ENCODE results near the gene GRID1.
"Not testable (repeated sequence)": the region's sequence is repeated elsewhere in the genome, so short reads cannot be mapped to it uniquely, and the experiment has no call there.

The GRID1 gene

GRCh38 chr10:86100581-86101061 is 266.0 kb downstream of the GRID1 start:
- no peaks in the 10 kb centered on the region for H3K9me3 ChIP-seq (ENCODE audit: insufficient read depth, low read length)
- H3K36me3 ChIP-seq (ENCODE audit: insufficient read depth, insufficient read length, low read length), result no peaks in the 10 kb centered on the region
- no peak overlapping the region for H3K4me3 ChIP-seq (ENCODE audit: insufficient read length, low read depth)
- DNase-seq (ENCODE audit: low read depth, low spot score), result no peak
- H3K27me3 ChIP-seq (ENCODE audit: insufficient read depth, insufficient read length), result no peaks in the 10 kb centered on the region
- TF ChIP-seq SUZ12 (IDR thresholded peaks at IDR 0.05; ENCODE audit: extremely low read depth, insufficient read depth, insufficient read length) (no peak), ZNF274 (IDR thresholded peaks at IDR 0.05; ENCODE audit: low read depth, low read length) (no peak), YY1 (IDR thresholded peaks at IDR 0.05; ENCODE audit: insufficient read depth, insufficient read length) (no peak)
- no peak overlapping the region for H3K9ac ChIP-seq (ENCODE audit: insufficient read length, low read depth)
- no peaks in the 10 kb centered on the region for H3K4me1 ChIP-seq (ENCODE audit: insufficient read depth, insufficient read length)

GRCh38 chr10:86099542-86100334 is 266.9 kb downstream of the GRID1 start:
- no peaks in the 10 kb centered on the region for H3K4me1 ChIP-seq (ENCODE audit: insufficient read depth, insufficient read length)
- no peak overlapping the region for H3K9ac ChIP-seq (ENCODE audit: insufficient read length, low read depth)
- TF ChIP-seq YY1 (IDR thresholded peaks at IDR 0.05; ENCODE audit: insufficient read depth, insufficient read length) (no peak), SUZ12 (IDR thresholded peaks at IDR 0.05; ENCODE audit: extremely low read depth, insufficient read depth, insufficient read length) (no peak), ZNF274 (IDR thresholded peaks at IDR 0.05; ENCODE audit: low read depth, low read length) (no peak)
- DNase-seq (ENCODE audit: low read depth, low spot score), result no peak
- H3K9me3 ChIP-seq (ENCODE audit: insufficient read depth, low read length), result no peaks in the 10 kb centered on the region
- no peak overlapping the region for H3K4me3 ChIP-seq (ENCODE audit: insufficient read length, low read depth)
- no peaks in the 10 kb centered on the region for H3K36me3 ChIP-seq (ENCODE audit: insufficient read depth, insufficient read length, low read length)
- H3K27me3 ChIP-seq (ENCODE audit: insufficient read depth, insufficient read length), result no peaks in the 10 kb centered on the region

- Histone ChIP-seq H3K4me3 (ENCODE audit: insufficient read length, low read depth) (no peak overlapping the region), H3K9me3 (ENCODE audit: insufficient read depth, low read length) (no peaks in the 10 kb centered on the region), H3K36me3 (ENCODE audit: insufficient read depth, insufficient read length, low read length) (no peaks in the 10 kb centered on the region), H3K9ac (ENCODE audit: insufficient read length, low read depth) (no peak overlapping the region), H3K27me3 (ENCODE audit: insufficient read depth, insufficient read length) (no peaks in the 10 kb centered on the region), H3K4me1 (ENCODE audit: insufficient read depth, insufficient read length) (no peaks in the 10 kb centered on the region)
- TF ChIP-seq SUZ12 (IDR thresholded peaks at IDR 0.05; ENCODE audit: extremely low read depth, insufficient read depth, insufficient read length), result no peak
- TF ChIP-seq YY1 (IDR thresholded peaks at IDR 0.05; ENCODE audit: insufficient read depth, insufficient read length), result no peak
- no peak for TF ChIP-seq ZNF274 (IDR thresholded peaks at IDR 0.05; ENCODE audit: low read depth, low read length)
- DNase-seq (ENCODE audit: low read depth, low spot score), result no peak
Measured at GRCh38 chr10:86098187-86098881, 268.3 kb downstream of the GRID1 start.

- not testable (repeated sequence) for H3K36me3 ChIP-seq (ENCODE audit: insufficient read depth, insufficient read length, low read length); H3K27me3 ChIP-seq (ENCODE audit: insufficient read depth, insufficient read length); H3K9me3 ChIP-seq (ENCODE audit: insufficient read depth, low read length); DNase-seq (ENCODE audit: low read depth, low spot score); H3K4me3 ChIP-seq (ENCODE audit: insufficient read length, low read depth); H3K9ac ChIP-seq (ENCODE audit: insufficient read length, low read depth); H3K4me1 ChIP-seq (ENCODE audit: insufficient read depth, insufficient read length)
Measured at GRCh38 chr10:86095061-86095460, 271.5 kb downstream of the GRID1 start.

- not testable (repeated sequence) for H3K4me3 ChIP-seq (ENCODE audit: insufficient read length, low read depth); H3K4me1 ChIP-seq (ENCODE audit: insufficient read depth, insufficient read length); H3K9me3 ChIP-seq (ENCODE audit: insufficient read depth, low read length); DNase-seq (ENCODE audit: low read depth, low spot score); H3K9ac ChIP-seq (ENCODE audit: insufficient read length, low read depth); H3K36me3 ChIP-seq (ENCODE audit: insufficient read depth, insufficient read length, low read length); H3K27me3 ChIP-seq (ENCODE audit: insufficient read depth, insufficient read length)
Measured at GRCh38 chr10:86092311-86092710, 274.3 kb downstream of the GRID1 start.

- Histone ChIP-seq H3K4me3 (ENCODE audit: insufficient read length, low read depth) (no peak overlapping the region), H3K36me3 (ENCODE audit: insufficient read depth, insufficient read length, low read length) (no peaks in the 10 kb centered on the region), H3K9me3 (ENCODE audit: insufficient read depth, low read length) (no peaks in the 10 kb centered on the region), H3K4me1 (ENCODE audit: insufficient read depth, insufficient read length) (peaks cover 5% of the 10 kb centered on the region), H3K9ac (ENCODE audit: insufficient read length, low read depth) (no peak overlapping the region), H3K27me3 (ENCODE audit: insufficient read depth, insufficient read length) (no peaks in the 10 kb centered on the region)
- no peak for DNase-seq (ENCODE audit: low read depth, low spot score)
- TF ChIP-seq YY1 (IDR thresholded peaks at IDR 0.05; ENCODE audit: insufficient read depth, insufficient read length), result no peak
- no peak for TF ChIP-seq ZNF274 (IDR thresholded peaks at IDR 0.05; ENCODE audit: low read depth, low read length)
- no peak for TF ChIP-seq SUZ12 (IDR thresholded peaks at IDR 0.05; ENCODE audit: extremely low read depth, insufficient read depth, insufficient read length)
Measured at GRCh38 chr10:86091216-86091615, 275.4 kb downstream of the GRID1 start.

GRCh38 chr10:86090807-86091206 is 275.8 kb downstream of the GRID1 start:
- no peak for DNase-seq (ENCODE audit: low read depth, low spot score)
- no peaks in the 10 kb centered on the region for H3K27me3 ChIP-seq (ENCODE audit: insufficient read depth, insufficient read length)
- H3K36me3 ChIP-seq (ENCODE audit: insufficient read depth, insufficient read length, low read length), result no peaks in the 10 kb centered on the region
- H3K4me3 ChIP-seq (ENCODE audit: insufficient read length, low read depth), result no peak overlapping the region
- no peaks in the 10 kb centered on the region for H3K9me3 ChIP-seq (ENCODE audit: insufficient read depth, low read length)
- H3K9ac ChIP-seq (ENCODE audit: insufficient read length, low read depth), result no peak overlapping the region
- H3K4me1 ChIP-seq (ENCODE audit: insufficient read depth, insufficient read length), result peaks cover 5% of the 10 kb centered on the region
- no peak for TF ChIP-seq ZNF274 (IDR thresholded peaks at IDR 0.05; ENCODE audit: low read depth, low read length)
- TF ChIP-seq SUZ12 (IDR thresholded peaks at IDR 0.05; ENCODE audit: extremely low read depth, insufficient read depth, insufficient read length), result no peak
